Activated T-cell treated with anti-CD3 and anti-CD28 coated beads, Interleukin-2, amount 50 U/mL, for 48 hours (primary cell): ENCODE results near the gene LRPAP1.
"Not testable (repeated sequence)": the region's sequence is repeated elsewhere in the genome, so short reads cannot be mapped to it uniquely, and the experiment has no call there.

Source experiments
- DNase-seq, 2 experiments: peaks; one replicate each; pipeline ENCODE4 v3.0.0-alpha.2; 2020

Gene LRPAP1

GRCh38 chr4:3517731-3518510 lies 14.3 kb downstream of the LRPAP1 start:
- DNase-seq: no peak

GRCh38 chr4:3516836-3517730 lies 15.1 kb downstream of the LRPAP1 start:
- no peak for DNase-seq

GRCh38 chr4:3516061-3516835 lies 16.0 kb downstream of the LRPAP1 start:
- no peak for DNase-seq

GRCh38 chr4:3515646-3516045 lies 16.6 kb downstream of the LRPAP1 start:
- no peak for DNase-seq

GRCh38 chr4:3514806-3515501 lies 17.3 kb downstream of the LRPAP1 start:
- DNase-seq: no peak

- DNase-seq: no peak
These were observed 17.9 kb downstream of the LRPAP1 start for GRCh38 chr4:3514221-3514780.

GRCh38 chr4:3513807-3514206 lies 18.4 kb downstream of the LRPAP1 start:
- no peak for DNase-seq

- DNase-seq: no peak
These were observed 19.5 kb downstream of the LRPAP1 start for GRCh38 chr4:3512719-3513118.

GRCh38 chr4:3512279-3512678 lies 19.9 kb downstream of the LRPAP1 start:
- DNase-seq: no peak

- DNase-seq: not testable (repeated sequence)
These were observed 20.6 kb downstream of the LRPAP1 start for GRCh38 chr4:3511601-3512000.

GRCh38 chr4:3511187-3511586 lies 21.0 kb downstream of the LRPAP1 start:
- DNase-seq: no peak

GRCh38 chr4:3510481-3510880 lies 21.7 kb downstream of the LRPAP1 start:
- DNase-seq: no peak

GRCh38 chr4:3508542-3508941 lies 23.7 kb downstream of the LRPAP1 start:
- DNase-seq: no peak

GRCh38 chr4:3505231-3505630 lies 27.0 kb downstream of the LRPAP1 start:
- no peak for DNase-seq

- no peak for DNase-seq
These were observed 29.0 kb downstream of the LRPAP1 start for GRCh38 chr4:3502941-3503936.

- DNase-seq: no peak
These were observed 30.3 kb downstream of the LRPAP1 start for GRCh38 chr4:3501825-3502425.

- no peak for DNase-seq
These were observed 30.9 kb downstream of the LRPAP1 start for GRCh38 chr4:3501126-3501824.

- no peak for DNase-seq
These were observed 31.6 kb downstream of the LRPAP1 start for GRCh38 chr4:3500634-3501101.

GRCh38 chr4:3500111-3500510 lies 32.1 kb downstream of the LRPAP1 start:
- DNase-seq: no peak

GRCh38 chr4:3499710-3500109 lies 32.5 kb downstream of the LRPAP1 start:
- no peak for DNase-seq
